H1 (cell line): ENCODE data around the gene EMID1. TPM values are rescaled to one million over a fixed set of nuclear protein-coding genes. Genes with fewer than 3 reads are reported as not detected.

Experiments
- CTCF ChIA-PET: fragments of 300-600 bp; sonication (Branson Sonifier 250); formaldehyde crosslinking; loops from one replicate; lab custom pipeline; 2021; ENCODE audit not compliant: partially characterized antibody; lab: Charles Lee
- POLR2A ChIA-PET: fragments of 300-600 bp; sonication (Branson Sonifier 250); formaldehyde crosslinking; loops from one replicate; lab custom pipeline; 2021; ENCODE audit warnings: inconsistent platforms; ENCODE audit not compliant: partially characterized antibody; lab: Charles Lee
- DNase-seq, 2 experiments: peaks; one replicate each; pipeline versions ENCODE4 v3.0.0 to v3.0.0-alpha.2; 2010 to 2022; ENCODE audit warnings: low spot score in 2 of 2, low read depth in 1 of 2, mixed read lengths in 1 of 2
- FAIRE-seq: peaks from 2 replicates; lab custom pipeline; 2011; peaks lifted over from hg19 to GRCh38; lab: Jason Lieb, UNC
- H2AFZ ChIP-seq: 2 replicates; pipeline ENCODE4 v1.8.1; 2012; ENCODE audit warnings: low read length, inconsistent platforms
- H2AK5ac ChIP-seq: 2 replicates; pipeline ENCODE4 v1.6.1; 2013; ENCODE audit warnings: low read depth, low read length
- H2BK120ac ChIP-seq: replicated peaks from 2 replicates; pipeline ENCODE3; 2013; ENCODE audit warnings: low read depth, low read length, inconsistent platforms
- H2BK12ac ChIP-seq: 2 replicates; pipeline ENCODE4 v1.6.1; 2013; ENCODE audit warnings: low read depth, low read length
- H2BK15ac ChIP-seq: 2 replicates; pipeline ENCODE4 v1.6.1; 2013; ENCODE audit warnings: low read length
- H2BK20ac ChIP-seq: 2 replicates; pipeline ENCODE4 v1.6.1; 2013; ENCODE audit warnings: low read length
- H2BK5ac ChIP-seq: 2 replicates; pipeline ENCODE4 v1.6.1; 2013; ENCODE audit warnings: low read depth, low read length
- H3K14ac ChIP-seq: 2 replicates; pipeline ENCODE4 v1.6.1; 2013; ENCODE audit warnings: inconsistent platforms; ENCODE audit not compliant: insufficient read length
- H3K18ac ChIP-seq: 2 replicates; pipeline ENCODE4 v1.6.1; 2013; ENCODE audit warnings: low read length; ENCODE audit errors: extremely low read depth
- H3K23ac ChIP-seq: 2 replicates; pipeline ENCODE4 v1.6.1; 2013; ENCODE audit warnings: inconsistent platforms; ENCODE audit not compliant: insufficient read length
- H3K23me2 ChIP-seq: 2 replicates; pipeline ENCODE4 v1.6.1; 2013; ENCODE audit warnings: low read depth, low read length
- H3K27ac ChIP-seq: 2 replicates; pipeline ENCODE4 v1.6.1; 2011; ENCODE audit warnings: low read depth, low read length, inconsistent platforms
- H3K27me3 ChIP-seq, 4 experiments: replicated peaks in 1 of 4; 1 replicate in 1 of 4; 2 replicates in 3 of 4; pipeline versions ENCODE4 v1.6.1 to v1.8.1; 2011 to 2013; ENCODE audit warnings: low read length in 3 of 4, mild to moderate bottlenecking in 3 of 4, inconsistent platforms in 2 of 4, mixed read lengths in 2 of 4, moderate library complexity in 1 of 4; ENCODE audit not compliant: control insufficient read depth in 3 of 4, insufficient read depth in 3 of 4; ENCODE audit errors: extremely low read depth in 1 of 4
- H3K36me3 ChIP-seq, 4 experiments: 2 replicates each; pipeline versions ENCODE4 v1.6.1 to v1.8.1; 2011 to 2013; ENCODE audit warnings: mild to moderate bottlenecking in 4 of 4, low read length in 3 of 4, moderate library complexity in 2 of 4, control low read depth in 1 of 4, inconsistent platforms in 1 of 4; ENCODE audit not compliant: insufficient read depth in 4 of 4, control insufficient read depth in 2 of 4
- H3K4ac ChIP-seq: replicated peaks from 2 replicates; pipeline ENCODE3; 2013; ENCODE audit warnings: low read length, low read depth, mixed read lengths, inconsistent platforms; ENCODE audit not compliant: insufficient read length
- H3K4me1 ChIP-seq, 4 experiments: replicated peaks in 1 of 4; 1 replicate in 1 of 4; 2 replicates in 3 of 4; pipeline versions ENCODE4 v1.6.1 to v1.8.1; 2011 to 2013; ENCODE audit warnings: low read length in 3 of 4, inconsistent platforms in 2 of 4, mixed read lengths in 1 of 4; ENCODE audit not compliant: insufficient read depth in 4 of 4, control insufficient read depth in 3 of 4
- H3K4me2 ChIP-seq, 2 experiments: 2 replicates each; pipeline versions ENCODE4 v1.6.1 to v1.8.1; 2011 to 2013; ENCODE audit warnings: low read depth in 2 of 2, low read length in 2 of 2, control low read depth in 1 of 2, inconsistent platforms in 1 of 2, mild to moderate bottlenecking in 1 of 2; ENCODE audit not compliant: insufficient read depth in 1 of 2
- H3K4me3 ChIP-seq, 4 experiments: fragments of 200-600, 300-600 bp in 1 of 4; sonication (generic), shearing (Covaris generic), sonication (Bioruptor Twin) in 1 of 4; 2 replicates each; pipeline versions ENCODE4 v1.5.1 to v1.8.1; 2011 to 2016; ENCODE audit warnings: low read length in 4 of 4, low read depth in 3 of 4, control low read depth in 2 of 4, inconsistent platforms in 2 of 4, mild to moderate bottlenecking in 2 of 4, mixed read lengths in 1 of 4, moderate library complexity in 1 of 4; ENCODE audit not compliant: insufficient read depth in 2 of 4; ENCODE audit errors: extremely low read depth in 1 of 4
- H3K56ac ChIP-seq: replicated peaks from 2 replicates; pipeline ENCODE3; 2013; ENCODE audit warnings: low read depth, mild to moderate bottlenecking, mixed read lengths, low read length, inconsistent platforms; ENCODE audit not compliant: insufficient read length
- H3K79me1 ChIP-seq: 2 replicates; pipeline ENCODE4 v1.6.1; 2013; ENCODE audit warnings: low read depth, low read length, control low read depth
- H3K79me2 ChIP-seq, 2 experiments: 2 replicates each; pipeline versions ENCODE4 v1.6.1 to v1.8.1; 2012 to 2013; ENCODE audit warnings: low read length in 2 of 2, mild to moderate bottlenecking in 2 of 2, inconsistent platforms in 1 of 2; ENCODE audit not compliant: insufficient read depth in 2 of 2, control insufficient read depth in 1 of 2
- H3K9ac ChIP-seq, 4 experiments: replicated peaks in 1 of 4; 1 replicate in 1 of 4; 2 replicates in 3 of 4; pipeline versions ENCODE4 v1.6.1 to v1.8.1; 2011 to 2013; ENCODE audit warnings: low read depth in 3 of 4, low read length in 3 of 4, control low read depth in 2 of 4, mild to moderate bottlenecking in 2 of 4, moderate library complexity in 2 of 4, inconsistent platforms in 1 of 4; ENCODE audit errors: extremely low read depth in 1 of 4
- H3K9me3 ChIP-seq, 2 experiments: 2 replicates each; pipeline versions ENCODE4 v1.6.1 to v1.8.1; 2012 to 2013; ENCODE audit warnings: mild to moderate bottlenecking in 2 of 2, moderate library complexity in 2 of 2, control low read depth in 1 of 2, inconsistent platforms in 1 of 2, low read depth in 1 of 2, low read length in 1 of 2, mixed read lengths in 1 of 2; ENCODE audit not compliant: insufficient read depth in 2 of 2
- H4K20me1 ChIP-seq, 2 experiments: replicated peaks in 1 of 2; 2 replicates each; pipeline versions ENCODE3 to v1.8.1; 2011 to 2013; ENCODE audit warnings: inconsistent platforms in 2 of 2, low read length in 2 of 2, mild to moderate bottlenecking in 1 of 2; ENCODE audit not compliant: insufficient read depth in 2 of 2, control insufficient read depth in 1 of 2
- H4K5ac ChIP-seq: 2 replicates; pipeline ENCODE4 v1.6.1; 2013; ENCODE audit warnings: low read length, low read depth, mixed read lengths, inconsistent platforms; ENCODE audit not compliant: insufficient read length
- H4K8ac ChIP-seq: 2 replicates; pipeline ENCODE4 v1.8.0; 2013; ENCODE audit warnings: mild to moderate bottlenecking, moderate library complexity, low read length, inconsistent platforms; ENCODE audit not compliant: insufficient read depth; ENCODE audit errors: extremely low read depth
- H4K91ac ChIP-seq: replicated peaks from 2 replicates; pipeline ENCODE3; 2013; ENCODE audit warnings: low read length, mixed read lengths, inconsistent platforms; ENCODE audit not compliant: insufficient read length
- CEBPB ChIP-seq: IDR thresholded peaks from 2 replicates; pipeline ENCODE4 v1.6.1; 2012; ENCODE audit warnings: low read depth, low read length
- CREB1 ChIP-seq: IDR thresholded peaks from 2 replicates; pipeline ENCODE4 v1.6.1; 2012; ENCODE audit warnings: inconsistent platforms
- EZH2 ChIP-seq: fragments of 200-600 bp; sonication (generic); IDR thresholded peaks from 2 replicates; pipeline ENCODE4 v1.7.1; 2012; ENCODE audit warnings: low read depth, mild to moderate bottlenecking, moderate library complexity, low read length, inconsistent platforms; ENCODE audit not compliant: severe bottlenecking
- GABPA ChIP-seq: IDR thresholded peaks from 2 replicates; pipeline ENCODE4 v1.6.1; 2011; ENCODE audit warnings: mild to moderate bottlenecking, low read length, moderate library complexity, borderline replicate concordance; ENCODE audit not compliant: insufficient read depth
- KDM5A ChIP-seq: fragments of 200-600 bp; IDR thresholded peaks from 2 replicates; pipeline ENCODE4 v1.7.1; 2012; ENCODE audit warnings: mild to moderate bottlenecking, low read length, inconsistent platforms, mixed read lengths
- NRF1 ChIP-seq: IDR thresholded peaks from 2 replicates; pipeline ENCODE4 v1.6.1; 2011; ENCODE audit warnings: mild to moderate bottlenecking, low read depth, low read length, improper control_type of control experiment
- POU5F1 ChIP-seq: IDR thresholded peaks from 2 replicates; pipeline ENCODE4 v1.6.1; 2011; ENCODE audit warnings: low read depth, mild to moderate bottlenecking, low read length, moderate library complexity
- RFX5 ChIP-seq: IDR thresholded peaks from 2 replicates; pipeline ENCODE4 v1.6.1; 2011; ENCODE audit warnings: low read depth, low read length, improper control_type of control experiment, borderline replicate concordance
- SP1 ChIP-seq: IDR thresholded peaks from 2 replicates; pipeline ENCODE4 v1.6.1; 2011; ENCODE audit warnings: low read depth, low read length
- SRF ChIP-seq: IDR thresholded peaks from 2 replicates; pipeline ENCODE4 v1.6.1; 2011; ENCODE audit warnings: mild to moderate bottlenecking, low read depth, low read length, moderate library complexity
- TAF1 ChIP-seq: IDR thresholded peaks from 2 replicates; pipeline ENCODE4 v1.6.1; 2011; ENCODE audit warnings: mild to moderate bottlenecking, low read depth, low read length
- TAF7 ChIP-seq: optimal IDR thresholded peaks from 2 replicates; pipeline ENCODE3; 2011; ENCODE audit warnings: low read depth, mild to moderate bottlenecking, inconsistent platforms, low read length, moderate library complexity, borderline replicate concordance
- USF2 ChIP-seq: IDR thresholded peaks from 2 replicates; pipeline ENCODE4 v1.6.1; 2011; ENCODE audit warnings: low read length, improper control_type of control experiment
- YY1 ChIP-seq: IDR thresholded peaks from 2 replicates; pipeline ENCODE4 v1.6.1; 2011; ENCODE audit warnings: low read depth, mild to moderate bottlenecking, low read length
- WGBS, 2 experiments: shearing (Covaris generic) in 1 of 2; methylation state at CpG; one replicate each; pipeline versions ENCODE4 v1.1.6 to v1.1.7; 2013 to 2015; ENCODE audit warnings: low lambda C conversion rate in 2 of 2, mixed read lengths in 2 of 2, inconsistent platforms in 1 of 2, low coverage in 1 of 2, missing lambda C conversion rate in 1 of 2; ENCODE audit not compliant: insufficient replicate concordance in 2 of 2, insufficient coverage in 1 of 2, insufficient read length in 1 of 2; ENCODE audit errors: extremely low coverage in 1 of 2, missing lambda C conversion rate in 1 of 2; 5-methylcytosine and 5-hydroxymethylcytosine counted together
- polyA plus RNA-seq, 7 experiments: library from polyadenylated mRNA; depleted of rRNA in 3 of 7; stranded (reverse) in 5 of 7; unstranded in 2 of 7; fragments of >200 nt in 5 of 7; fragments of 200-250 nt in 2 of 7; gene quantifications; 1 replicate in 5 of 7; 2 replicates in 1 of 7; 4 replicates in 1 of 7; pipeline versions ENCODE4 v1.2.1 to v1.2.3, GENCODE V29; 2011 to 2013; ENCODE audit warnings: missing spikeins in 2 of 7, mixed read lengths in 2 of 7
- total RNA-seq: library from RNA; stranded (reverse); fragmentation: NEBNext Ultra II Directional; extraction: Animal tissue kit (Norgen Biotek cat#: 25700); gene quantifications from 2 replicates; pipeline ENCODE4 v1.2.1, GENCODE V29; 2021

The EMID1 gene
- total and polyA plus RNA-seq, 2 of the 8 experiments (the other 6 are each of a cell fraction or from before 2014, with no cell fraction given) = 3.9 to 7.4 TPM

- 99% methylated on average over 5 of the region's 5 CpGs; no CpG with 5 or more reads in 1 of the 2 experiments for WGBS, 2 experiments
- Histone ChIP-seq H3K9ac (no peak overlapping the region), H3K23ac (no peak overlapping the region), H3K18ac (no peak overlapping the region), H2BK15ac (no peak overlapping the region), H3K56ac (no peak overlapping the region), H4K8ac (no peak overlapping the region), H4K5ac (no peak overlapping the region), H2BK12ac (no peak overlapping the region), H2BK20ac (no peak overlapping the region), H3K14ac (no peak overlapping the region), H3K4ac (no peak overlapping the region), H3K4me1 (peaks cover 0 to 2% (median 0%) of the 10 kb centered on the region in 4 experiments; a peak in 1 of 7 replicates), H3K4me3 (no peak overlapping the region), H2BK120ac (no peak overlapping the region), H3K36me3 (no peaks in the 10 kb centered on the region), H3K23me2 (no peaks in the 10 kb centered on the region), H3K79me1 (no peaks in the 10 kb centered on the region), H4K20me1 (no peaks in the 10 kb centered on the region), H3K4me2 (no peak overlapping the region), H2BK5ac (no peak overlapping the region), H4K91ac (no peak overlapping the region), H3K79me2 (no peaks in the 10 kb centered on the region), H3K27me3 (no peaks in the 10 kb centered on the region), H2AK5ac (no peak overlapping the region), H3K27ac (no peak overlapping the region), H2AFZ (no peak overlapping the region), H3K9me3 (no peaks in the 10 kb centered on the region)
- ChIA-PET CTCF (interaction anchor here (2.2 to 9.4 kb wide), 2 partner anchors 19 to 87 kb away, joined by 9 to 79 read pairs; no protein-coding TSS in a partner anchor), POLR2A (interaction anchor here (1.0 kb wide), 1 partner anchor 52 kb away, joined by 3 read pairs; no protein-coding TSS in a partner anchor)
- DNase-seq (no peak), FAIRE-seq (no peak)
- TF ChIP-seq EZH2 (no peak), CEBPB (no peak), YY1 (no peak), USF2 (no peak), TAF1 (no peak), NRF1 (no peak), GABPA (no peak), RFX5 (no peak), POU5F1 (no peak), KDM5A (no peak), SRF (no peak), TAF7 (no peak), SP1 (no peak), CREB1 (no peak)
Observed at GRCh38 chr22:29158546-29158945, 47.1 kb upstream of the EMID1 start.
